ENCODE results near the gene ARHGEF17.

DNA sequence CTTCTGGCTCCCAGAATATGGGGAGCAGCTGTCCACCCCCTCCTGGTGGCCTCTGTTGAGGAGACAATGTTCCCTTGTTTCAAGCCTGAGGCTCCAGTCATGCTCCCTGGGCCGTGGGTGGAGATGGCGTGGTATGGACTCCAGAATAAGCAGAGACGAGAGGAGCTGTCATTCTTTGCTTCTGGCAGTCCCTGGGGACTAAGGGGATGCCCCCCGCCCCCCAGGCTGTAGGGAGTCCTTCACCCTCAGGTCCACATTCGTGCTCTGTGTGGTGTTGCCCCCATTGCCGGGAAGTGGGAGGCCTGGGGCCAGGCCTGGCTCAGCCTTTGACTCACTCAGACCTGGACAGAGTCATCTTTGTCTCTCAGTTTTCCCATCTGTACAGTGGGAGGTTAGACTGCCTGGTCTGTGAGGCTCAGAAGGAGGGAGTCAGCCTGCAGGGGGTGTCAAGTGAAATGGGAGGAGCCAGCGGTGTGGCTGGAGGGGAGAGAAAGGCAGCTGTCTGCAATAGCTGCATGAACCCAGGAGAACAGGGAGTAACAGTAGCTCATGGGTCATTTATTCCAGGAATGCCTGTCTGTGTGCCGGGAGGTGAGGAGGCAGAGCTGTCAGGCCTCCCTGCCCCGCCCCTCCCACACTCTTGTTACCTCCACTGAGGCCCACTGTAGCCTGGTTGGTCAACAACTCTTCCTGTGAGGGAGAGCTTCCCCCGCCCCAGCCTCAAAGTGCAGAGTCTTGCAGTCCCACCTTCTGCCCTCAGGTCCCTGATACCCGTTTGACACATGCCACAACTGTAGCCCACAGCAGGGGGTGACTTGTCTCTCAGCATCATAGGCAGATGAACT lies 6.3 kb downstream of the ARHGEF17 start:
- TF ChIP-seq HDGF (IDR thresholded peaks at IDR 0.05; ENCODE audit: borderline replicate concordance) (no peak), FOXM1 (IDR thresholded peaks at IDR 0.05; ENCODE audit: borderline replicate concordance) (no peak), BHLHE40 (IDR thresholded peaks at IDR 0.05; ENCODE audit: borderline replicate concordance) (no peak), L3MBTL2 (conservative IDR thresholded peaks at IDR 0.05) (no peak), TARDBP (IDR thresholded peaks at IDR 0.05) (no peak), SP1 (IDR thresholded peaks at IDR 0.05) (no peak), ZNF384 (IDR thresholded peaks at IDR 0.05) (no peak), NFRKB (IDR thresholded peaks at IDR 0.05) (no peak), SUZ12 (IDR thresholded peaks at IDR 0.05) (no peak), ARNT (IDR thresholded peaks at IDR 0.05) (no peak), ELF4 (IDR thresholded peaks at IDR 0.05) (no peak), FOXA1 (IDR thresholded peaks at IDR 0.05) (no peak)
- TF ChIP-seq, protein P1, sequence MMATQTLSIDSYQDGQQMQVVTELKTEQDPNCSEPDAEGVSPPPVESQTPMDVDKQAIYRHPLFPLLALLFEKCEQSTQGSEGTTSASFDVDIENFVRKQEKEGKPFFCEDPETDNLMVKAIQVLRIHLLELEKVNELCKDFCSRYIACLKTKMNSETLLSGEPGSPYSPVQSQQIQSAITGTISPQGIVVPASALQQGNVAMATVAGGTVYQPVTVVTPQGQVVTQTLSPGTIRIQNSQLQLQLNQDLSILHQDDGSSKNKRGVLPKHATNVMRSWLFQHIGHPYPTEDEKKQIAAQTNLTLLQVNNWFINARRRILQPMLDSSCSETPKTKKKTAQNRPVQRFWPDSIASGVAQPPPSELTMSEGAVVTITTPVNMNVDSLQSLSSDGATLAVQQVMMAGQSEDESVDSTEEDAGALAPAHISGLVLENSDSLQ (IDR thresholded peaks at IDR 0.05), result no peak
